SK-N-SH treated with all-trans-retinoic acid at 6 μM for 48 hours (cell line): ENCODE measurements around the gene NCBP2L.

ENCODE experiments used
- ATAC-seq: fragments of 200-7000 bp; cut with Tn5 transposase; 3 replicates; pipeline ENCODE4 v1.9.1; 2020; ENCODE audit warnings: mild to moderate bottlenecking, moderate library complexity
- ARNTL ChIP-seq: fragments of 450-650 bp; formaldehyde crosslinking; IDR thresholded peaks from 2 replicates; pipeline ENCODE4 v1.5.0; 2020; ENCODE audit warnings: low read depth, mild to moderate bottlenecking, moderate library complexity, borderline replicate concordance
- BACH2 ChIP-seq: fragments of 250-450 bp; sonication (Bioruptor Pico); IDR thresholded peaks from 2 replicates; pipeline ENCODE4 v1.9.0; 2021; ENCODE audit warnings: mild to moderate bottlenecking, borderline replicate concordance
- CREB5 ChIP-seq: fragments of 250-450 bp; sonication (Bioruptor Pico); IDR thresholded peaks from 2 replicates; pipeline ENCODE4 v1.5.1; 2020; ENCODE audit warnings: low read depth, mild to moderate bottlenecking, moderate library complexity
- CSDC2 ChIP-seq: fragments of 250-450 bp; sonication (Bioruptor Pico); IDR thresholded peaks from 2 replicates; pipeline ENCODE4 v1.5.0; 2020; ENCODE audit warnings: mild to moderate bottlenecking, moderate library complexity
- CSRNP3 ChIP-seq: fragments of 250-450 bp; sonication (Bioruptor Pico); IDR thresholded peaks from 2 replicates; pipeline ENCODE4 v1.5.1; 2021; ENCODE audit warnings: mild to moderate bottlenecking, moderate library complexity
- ESRRG ChIP-seq: fragments of 250-450 bp; sonication (Bioruptor Pico); IDR thresholded peaks from 2 replicates; pipeline ENCODE4 v1.6.1; 2021; ENCODE audit warnings: mild to moderate bottlenecking
- GLIS3 ChIP-seq: fragments of 250-450 bp; sonication (Bioruptor Pico); IDR thresholded peaks from 2 replicates; pipeline ENCODE4 v1.5.0; 2020; ENCODE audit warnings: mild to moderate bottlenecking, moderate library complexity
- ISL1 ChIP-seq: fragments of 250-450 bp; sonication (Bioruptor Pico); IDR thresholded peaks from 2 replicates; pipeline ENCODE4 v2.1.2; 2022; ENCODE audit warnings: mild to moderate bottlenecking, moderate library complexity
- OSR1 ChIP-seq: fragments of 250-450 bp; sonication (Bioruptor Pico); IDR thresholded peaks from 2 replicates; pipeline ENCODE4 v1.8.0; 2022; ENCODE audit warnings: moderate library complexity, mild to moderate bottlenecking, inconsistent platforms
- RARB ChIP-seq: fragments of 250-450 bp; sonication (Bioruptor Pico); IDR thresholded peaks from 2 replicates; pipeline ENCODE4 v1.8.0; 2021; ENCODE audit warnings: mild to moderate bottlenecking, moderate library complexity
- SNAI2 ChIP-seq: fragments of 250-450 bp; sonication (Bioruptor Pico); IDR thresholded peaks from 2 replicates; pipeline ENCODE4 v1.5.0; 2020; ENCODE audit warnings: mild to moderate bottlenecking, moderate library complexity
- TOX ChIP-seq: fragments of 250-450 bp; sonication (Bioruptor Pico); IDR thresholded peaks from 2 replicates; pipeline ENCODE4 v1.8.0; 2021; ENCODE audit warnings: mild to moderate bottlenecking, moderate library complexity, borderline replicate concordance
- ZC3H10 ChIP-seq: fragments of 250-450 bp; sonication (Bioruptor Pico); IDR thresholded peaks from 2 replicates; pipeline ENCODE4 v1.5.1; 2021; ENCODE audit warnings: mild to moderate bottlenecking, moderate library complexity
- ZFP3 ChIP-seq: fragments of 250-450 bp; sonication (Bioruptor Pico); IDR thresholded peaks from 2 replicates; pipeline ENCODE4 v1.5.0; 2020; ENCODE audit warnings: mild to moderate bottlenecking, moderate library complexity
- ZFP30 ChIP-seq: fragments of 450-650 bp; formaldehyde crosslinking; IDR thresholded peaks from 2 replicates; pipeline ENCODE4 v1.5.0; 2022; ENCODE audit warnings: mild to moderate bottlenecking, moderate library complexity
- ZNF565 ChIP-seq: fragments of 450-650 bp; formaldehyde crosslinking; conservative IDR thresholded peaks from 2 replicates; pipeline ENCODE4 v1.5.0; 2020; ENCODE audit warnings: low read depth, mild to moderate bottlenecking, moderate library complexity
- ZNF70 ChIP-seq: fragments of 450-650 bp; formaldehyde crosslinking; IDR thresholded peaks from 2 replicates; pipeline ENCODE4 v1.5.0; 2020; ENCODE audit warnings: mild to moderate bottlenecking, moderate library complexity
- ZNF8 ChIP-seq: fragments of 450-650 bp; formaldehyde crosslinking; IDR thresholded peaks from 2 replicates; pipeline ENCODE4 v1.5.0; 2020; ENCODE audit warnings: mild to moderate bottlenecking, moderate library complexity
- TF ChIP-seq, protein P1 (sequence below): fragments of 250-450 bp; sonication (Bioruptor Pico); IDR thresholded peaks from 2 replicates; pipeline ENCODE4 v1.5.0; 2020; ENCODE audit warnings: mild to moderate bottlenecking, moderate library complexity
- TF ChIP-seq, protein P2 (sequence below): fragments of 250-450 bp; sonication (Bioruptor Pico); IDR thresholded peaks from 2 replicates; pipeline ENCODE4 v1.8.0; 2021; ENCODE audit warnings: low read depth, mild to moderate bottlenecking, moderate library complexity, borderline replicate concordance

NCBP2L gene

GRCh38 chrX:107730298-107730655 is 47.3 kb upstream of the NCBP2L start (continued):
- TF ChIP-seq ISL1 (CRISPR knock-in tag) (no peak), BACH2 (CRISPR knock-in tag) (no peak), OSR1 (CRISPR knock-in tag) (no peak), CREB5 (CRISPR knock-in tag) (no peak), ZFP3 (no peak), ZNF565 (CRISPR knock-in tag) (no peak), ZNF8 (CRISPR knock-in tag) (no peak)

GRCh38 chrX:107730991-107731766 is 46.4 kb upstream of the NCBP2L start:
- no peak for TF ChIP-seq ISL1 (CRISPR knock-in tag)
- no peak for TF ChIP-seq SNAI2 (CRISPR knock-in tag)
- no peak for ATAC-seq

- TF ChIP-seq OSR1 (CRISPR knock-in tag) (no peak), ISL1 (CRISPR knock-in tag) (no peak), ZNF70 (0 out of 2 replicates have a peak, but pooled peaks have one; percentile 18), BACH2 (CRISPR knock-in tag) (no peak)
- TF ChIP-seq, protein P1, sequence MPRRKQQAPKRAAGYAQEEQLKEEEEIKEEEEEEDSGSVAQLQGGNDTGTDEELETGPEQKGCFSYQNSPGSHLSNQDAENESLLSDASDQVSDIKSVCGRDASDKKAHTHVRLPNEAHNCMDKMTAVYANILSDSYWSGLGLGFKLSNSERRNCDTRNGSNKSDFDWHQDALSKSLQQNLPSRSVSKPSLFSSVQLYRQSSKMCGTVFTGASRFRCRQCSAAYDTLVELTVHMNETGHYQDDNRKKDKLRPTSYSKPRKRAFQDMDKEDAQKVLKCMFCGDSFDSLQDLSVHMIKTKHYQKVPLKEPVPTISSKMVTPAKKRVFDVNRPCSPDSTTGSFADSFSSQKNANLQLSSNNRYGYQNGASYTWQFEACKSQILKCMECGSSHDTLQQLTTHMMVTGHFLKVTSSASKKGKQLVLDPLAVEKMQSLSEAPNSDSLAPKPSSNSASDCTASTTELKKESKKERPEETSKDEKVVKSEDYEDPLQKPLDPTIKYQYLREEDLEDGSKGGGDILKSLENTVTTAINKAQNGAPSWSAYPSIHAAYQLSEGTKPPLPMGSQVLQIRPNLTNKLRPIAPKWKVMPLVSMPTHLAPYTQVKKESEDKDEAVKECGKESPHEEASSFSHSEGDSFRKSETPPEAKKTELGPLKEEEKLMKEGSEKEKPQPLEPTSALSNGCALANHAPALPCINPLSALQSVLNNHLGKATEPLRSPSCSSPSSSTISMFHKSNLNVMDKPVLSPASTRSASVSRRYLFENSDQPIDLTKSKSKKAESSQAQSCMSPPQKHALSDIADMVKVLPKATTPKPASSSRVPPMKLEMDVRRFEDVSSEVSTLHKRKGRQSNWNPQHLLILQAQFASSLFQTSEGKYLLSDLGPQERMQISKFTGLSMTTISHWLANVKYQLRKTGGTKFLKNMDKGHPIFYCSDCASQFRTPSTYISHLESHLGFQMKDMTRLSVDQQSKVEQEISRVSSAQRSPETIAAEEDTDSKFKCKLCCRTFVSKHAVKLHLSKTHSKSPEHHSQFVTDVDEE (CRISPR knock-in tag), result no peak
Observed at GRCh38 chrX:107731831-107732502, 45.6 kb upstream of the NCBP2L start.

GRCh38 chrX:107733686-107734085 is 43.8 kb upstream of the NCBP2L start:
- ATAC-seq, result no peak
- TF ChIP-seq, protein P2, sequence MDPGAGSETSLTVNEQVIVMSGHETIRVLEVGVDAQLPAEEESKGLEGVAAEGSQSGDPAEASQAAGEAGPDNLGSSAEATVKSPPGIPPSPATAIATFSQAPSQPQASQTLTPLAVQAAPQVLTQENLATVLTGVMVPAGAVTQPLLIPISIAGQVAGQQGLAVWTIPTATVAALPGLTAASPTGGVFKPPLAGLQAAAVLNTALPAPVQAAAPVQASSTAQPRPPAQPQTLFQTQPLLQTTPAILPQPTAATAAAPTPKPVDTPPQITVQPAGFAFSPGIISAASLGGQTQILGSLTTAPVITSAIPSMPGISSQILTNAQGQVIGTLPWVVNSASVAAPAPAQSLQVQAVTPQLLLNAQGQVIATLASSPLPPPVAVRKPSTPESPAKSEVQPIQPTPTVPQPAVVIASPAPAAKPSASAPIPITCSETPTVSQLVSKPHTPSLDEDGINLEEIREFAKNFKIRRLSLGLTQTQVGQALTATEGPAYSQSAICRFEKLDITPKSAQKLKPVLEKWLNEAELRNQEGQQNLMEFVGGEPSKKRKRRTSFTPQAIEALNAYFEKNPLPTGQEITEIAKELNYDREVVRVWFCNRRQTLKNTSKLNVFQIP, result no peak
- TF ChIP-seq CREB5 (CRISPR knock-in tag) (no peak), SNAI2 (CRISPR knock-in tag) (no peak), ZNF70 (no peak), ZNF8 (CRISPR knock-in tag) (no peak), CSDC2 (no peak), OSR1 (CRISPR knock-in tag) (no peak), ZFP3 (no peak), ZC3H10 (no peak), BACH2 (CRISPR knock-in tag) (no peak), ESRRG (no peak), ARNTL (CRISPR knock-in tag) (no peak), ISL1 (CRISPR knock-in tag) (no peak), GLIS3 (CRISPR knock-in tag) (no peak), ZFP30 (CRISPR knock-in tag) (no peak), CSRNP3 (no peak), RARB (CRISPR knock-in tag) (no peak), TOX (CRISPR knock-in tag) (no peak)
- TF ChIP-seq, protein P1 (CRISPR knock-in tag), result no peak
- TF ChIP-seq, all 23 proteins: peak for 0

More at GRCh38 chrX:107731831-107732502, 45.6 kb upstream of the NCBP2L start:
- ATAC-seq, result peak; percentile 85
